Hematopoietic multipotent progenitor cell treated with erythropoietin and hydrocortisone succinate and interleukin-3 and kit ligand, for 17 days (in vitro differentiated cells): Measurements from ENCODE around the gene PAF1.

Experiments used
- DNase-seq: peaks from one replicate; pipeline ENCODE4 v3.0.0-alpha.2; 2015; ENCODE audit warnings: low spot score

Gene PAF1

DNA sequence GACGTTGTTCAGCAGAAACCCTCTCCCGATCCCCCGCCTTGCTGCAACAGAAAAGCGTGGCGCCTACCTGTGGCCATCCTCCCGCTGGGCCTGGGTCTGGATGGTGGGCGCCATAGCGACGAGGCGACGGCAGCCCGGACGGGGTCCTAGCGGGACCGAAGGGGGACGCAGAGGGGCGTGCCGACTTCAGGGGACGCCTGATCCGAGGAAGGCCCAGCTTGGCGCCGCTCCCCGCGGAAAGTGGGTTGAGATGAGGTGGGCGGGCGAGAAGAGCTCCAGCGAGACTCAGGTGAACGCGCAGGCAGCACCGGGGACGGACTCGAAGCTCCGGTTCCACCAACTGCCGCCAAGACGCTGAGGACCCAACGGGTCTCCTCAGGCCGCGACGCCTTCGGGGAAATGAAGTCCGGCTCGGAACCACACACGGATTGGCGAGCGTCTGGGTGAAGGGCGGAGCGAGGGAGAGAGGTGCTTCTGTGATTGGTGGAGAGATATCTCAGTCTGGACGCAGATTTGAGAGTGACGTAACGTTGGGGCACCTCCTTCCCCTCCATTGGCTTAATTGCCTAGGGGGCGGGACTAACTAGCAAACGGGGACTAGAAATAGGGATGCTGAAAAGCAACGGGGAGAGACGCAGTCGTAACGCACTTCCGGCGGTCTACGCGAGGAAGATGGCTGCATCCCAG is at the start of gene PAF1, which contains the start of gene MED29:
PAF1 (minus strand) TSS at position 356 of the 687 bp plus-strand sequence; CDS start at position 114, 242 bp downstream.
MED29 (plus strand) TSS at position 628 of the 687 bp plus-strand sequence; CDS start at position 673, 45 bp downstream.
- peak; percentile 100 for DNase-seq

DNA sequence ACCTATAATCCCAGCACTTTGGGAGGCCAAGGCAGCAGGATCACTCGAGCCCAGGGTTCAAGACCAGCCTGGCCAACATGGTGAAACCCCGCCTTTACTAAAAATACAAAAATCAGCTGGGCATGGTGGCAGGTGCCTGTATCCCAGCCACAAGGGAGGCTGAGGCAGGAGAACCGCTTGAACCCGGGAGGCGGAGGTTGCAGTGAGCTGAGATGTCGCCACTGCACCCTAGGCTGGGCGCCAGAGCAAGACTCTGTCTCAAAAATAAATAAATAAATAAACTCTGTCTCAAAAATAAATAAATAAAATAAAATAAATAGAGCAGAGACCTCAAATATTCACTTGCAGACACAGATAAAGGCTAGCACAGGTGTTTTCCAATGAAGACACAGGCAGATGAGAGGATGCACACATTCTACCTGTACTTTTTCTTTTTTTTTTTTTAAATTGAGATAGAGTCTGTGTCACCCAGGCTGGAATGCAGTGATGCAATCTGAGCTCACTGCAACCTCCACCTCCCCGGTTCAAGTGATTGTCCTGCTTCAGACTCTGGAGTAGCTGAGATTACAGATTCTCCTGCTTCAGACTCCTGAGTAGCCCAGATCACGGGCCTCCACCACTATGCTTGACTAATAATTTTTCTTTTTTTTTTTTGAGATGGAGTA is 47.5 kb upstream of the PAF1 start:
- no peak for DNase-seq

- no peak for DNase-seq
These were observed 45.4 kb upstream of the PAF1 start for GRCh38 chr19:39436350-39436716.

- peak; percentile 98 for DNase-seq
These were observed 44.8 kb upstream of the PAF1 start, which contains the start of gene RPS16 for GRCh38 chr19:39435499-39436349. RPS16 (minus strand) TSS chr19:39435949; CDS start chr19:39435895, 54 bp downstream.

- no peak for DNase-seq
These were observed 43.5 kb upstream of the PAF1 start for GRCh38 chr19:39434123-39435076.

DNA sequence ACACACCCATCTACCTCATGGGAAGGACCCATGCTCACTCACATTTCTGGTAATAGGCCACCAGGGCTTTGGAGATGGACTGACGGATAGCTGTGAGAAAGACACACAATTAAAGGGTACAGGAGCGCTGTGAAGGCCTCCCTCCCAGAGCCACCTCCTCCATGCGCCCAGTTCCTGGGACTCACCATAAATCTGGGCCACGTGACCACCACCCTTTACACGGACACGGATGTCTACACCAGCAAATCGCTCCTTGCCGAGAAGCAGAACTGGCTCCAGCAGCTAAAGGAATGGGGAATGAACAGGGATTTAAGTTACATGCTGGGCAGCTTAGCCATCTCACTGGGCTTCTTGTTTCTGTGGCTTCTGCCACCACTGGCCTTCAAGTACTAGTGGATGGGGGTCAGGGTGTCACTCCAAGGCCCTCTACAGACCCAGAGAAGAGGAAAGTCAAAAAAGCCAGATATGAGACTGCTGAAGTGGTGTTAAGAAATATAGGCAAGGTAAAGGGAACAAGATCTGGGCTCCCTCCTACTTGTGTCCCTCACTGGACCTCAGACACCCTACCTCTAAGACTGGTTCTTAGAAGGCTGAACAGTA is 42.7 kb upstream of the PAF1 start:
- DNase-seq: no peak

- DNase-seq: no peak
These were observed 41.7 kb upstream of the PAF1 start for GRCh38 chr19:39432677-39433025.

- DNase-seq: no peak
These were observed 40.0 kb upstream of the PAF1 start for GRCh38 chr19:39430675-39431593.

- DNase-seq: no peak
These were observed 37.6 kb upstream of the PAF1 start for GRCh38 chr19:39428283-39429112.

- no peak for DNase-seq
These were observed 36.8 kb upstream of the PAF1 start for GRCh38 chr19:39427707-39428106.

GRCh38 chr19:39426170-39426569 is 35.3 kb upstream of the PAF1 start:
- no peak for DNase-seq

DNA sequence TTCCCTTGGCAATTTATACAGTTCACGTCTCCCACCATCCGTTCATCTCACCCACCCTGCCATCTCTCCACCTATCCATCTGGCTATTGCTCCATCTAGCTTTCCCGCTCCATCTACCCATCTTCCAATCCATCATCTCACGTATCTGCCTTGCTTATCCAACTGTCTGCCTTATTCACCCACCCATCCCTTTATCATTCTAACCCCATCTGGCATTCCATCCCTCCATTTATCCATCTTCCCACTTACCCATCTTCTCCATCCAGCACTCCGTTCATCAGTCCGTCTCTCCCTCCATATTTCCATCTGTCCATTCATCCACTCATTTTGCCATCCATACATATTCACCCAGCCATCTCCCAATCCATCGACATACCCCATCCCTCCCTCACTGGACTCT is 34.8 kb upstream of the PAF1 start:
- DNase-seq: no peak

- no peak for DNase-seq
These were observed 34.0 kb upstream of the PAF1 start for GRCh38 chr19:39424934-39425333.

GRCh38 chr19:39423258-39424086 is 32.6 kb upstream of the PAF1 start:
- DNase-seq: no peak

GRCh38 chr19:39422020-39422419 is 31.1 kb upstream of the PAF1 start:
- DNase-seq: no peak

DNA sequence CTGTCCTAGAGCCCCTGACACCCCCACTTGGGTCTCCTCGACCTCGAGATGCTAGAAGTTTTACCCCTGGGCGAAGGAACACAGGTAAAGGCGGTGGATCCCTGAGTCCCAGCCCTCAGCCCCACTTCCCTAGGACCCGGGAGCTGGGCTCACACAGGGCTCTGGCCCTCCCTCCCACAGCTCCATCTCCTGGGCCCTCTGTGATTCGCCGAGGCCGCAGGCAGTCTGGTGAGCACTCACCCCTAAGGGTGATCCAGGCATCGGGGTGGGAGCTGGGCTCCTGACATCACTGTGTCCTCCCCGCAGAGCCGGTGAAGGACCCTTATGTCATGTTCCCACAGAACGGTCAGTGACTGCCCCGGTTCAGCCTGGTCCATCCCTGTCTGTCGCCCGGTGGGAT is 29.9 kb upstream of the PAF1 start:
- no peak for DNase-seq

DNA sequence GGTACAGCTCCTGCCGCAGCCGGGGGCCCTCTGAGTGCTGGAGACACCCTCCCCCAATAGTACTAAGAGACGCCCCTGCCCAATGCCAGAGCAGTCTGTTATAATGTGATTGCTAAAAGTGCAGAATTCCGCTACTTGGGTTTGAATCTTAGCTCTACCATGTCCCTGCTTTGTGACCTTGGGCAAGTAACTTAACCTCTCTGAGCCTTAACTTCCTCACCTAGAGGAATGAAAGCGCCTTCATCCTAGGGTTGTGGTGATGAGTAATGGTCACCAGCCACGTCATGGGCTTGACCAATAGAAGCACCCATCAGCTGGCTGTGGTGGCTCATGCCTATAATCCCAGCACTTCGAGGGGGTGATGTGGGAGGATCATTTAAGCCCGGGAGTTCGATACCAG is 28.1 kb upstream of the PAF1 start:
- DNase-seq: no peak

GRCh38 chr19:39417463-39418181 is 26.7 kb upstream of the PAF1 start:
- DNase-seq: no peak
